ENCODE results near the gene FNDC5.

GRCh38 chr1:32907435-32907834, 36.7 kb upstream of the FNDC5 start:
- TF ChIP-seq CTCF (IDR thresholded peaks at IDR 0.05; ENCODE audit: poor library complexity) (no peak), EZH2 (IDR thresholded peaks at IDR 0.05; ENCODE audit: borderline replicate concordance) (no peak), EZH2phosphoT487 (IDR thresholded peaks at IDR 0.05; ENCODE audit: low read depth, severe bottlenecking, unreplicated experiment) (no peak)
